H1 (cell line): Measurements from ENCODE around the gene ECPAS. TPM values are rescaled to one million over a fixed set of nuclear protein-coding genes. Genes with fewer than 3 reads are reported as not detected.

ENCODE experiments used
- CTCF ChIA-PET: fragments of 300-600 bp; sonication (Branson Sonifier 250); formaldehyde crosslinking; loops from one replicate; lab custom pipeline; 2021; ENCODE audit not compliant: partially characterized antibody; lab: Charles Lee
- POLR2A ChIA-PET: fragments of 300-600 bp; sonication (Branson Sonifier 250); formaldehyde crosslinking; loops from one replicate; lab custom pipeline; 2021; ENCODE audit warnings: inconsistent platforms; ENCODE audit not compliant: partially characterized antibody; lab: Charles Lee
- DNase-seq, 2 experiments: peaks; one replicate each; pipeline versions ENCODE4 v3.0.0 to v3.0.0-alpha.2; 2010 to 2022; ENCODE audit warnings: low spot score in 2 of 2, low read depth in 1 of 2, mixed read lengths in 1 of 2
- FAIRE-seq: peaks from 2 replicates; lab custom pipeline; 2011; peaks lifted over from hg19 to GRCh38; lab: Jason Lieb, UNC
- H2AFZ ChIP-seq: 2 replicates; pipeline ENCODE4 v1.8.1; 2012; ENCODE audit warnings: low read length, inconsistent platforms
- H2AK5ac ChIP-seq: 2 replicates; pipeline ENCODE4 v1.6.1; 2013; ENCODE audit warnings: low read depth, low read length
- H2BK120ac ChIP-seq: replicated peaks from 2 replicates; pipeline ENCODE3; 2013; ENCODE audit warnings: low read depth, low read length, inconsistent platforms
- H2BK12ac ChIP-seq: 2 replicates; pipeline ENCODE4 v1.6.1; 2013; ENCODE audit warnings: low read depth, low read length
- H2BK15ac ChIP-seq: 2 replicates; pipeline ENCODE4 v1.6.1; 2013; ENCODE audit warnings: low read length
- H2BK20ac ChIP-seq: 2 replicates; pipeline ENCODE4 v1.6.1; 2013; ENCODE audit warnings: low read length
- H2BK5ac ChIP-seq: 2 replicates; pipeline ENCODE4 v1.6.1; 2013; ENCODE audit warnings: low read depth, low read length
- H3K14ac ChIP-seq: 2 replicates; pipeline ENCODE4 v1.6.1; 2013; ENCODE audit warnings: inconsistent platforms; ENCODE audit not compliant: insufficient read length
- H3K18ac ChIP-seq: 2 replicates; pipeline ENCODE4 v1.6.1; 2013; ENCODE audit warnings: low read length; ENCODE audit errors: extremely low read depth
- H3K23ac ChIP-seq: 2 replicates; pipeline ENCODE4 v1.6.1; 2013; ENCODE audit warnings: inconsistent platforms; ENCODE audit not compliant: insufficient read length
- H3K23me2 ChIP-seq: 2 replicates; pipeline ENCODE4 v1.6.1; 2013; ENCODE audit warnings: low read depth, low read length
- H3K27ac ChIP-seq: 2 replicates; pipeline ENCODE4 v1.6.1; 2011; ENCODE audit warnings: low read depth, low read length, inconsistent platforms
- H3K27me3 ChIP-seq, 4 experiments: replicated peaks in 1 of 4; 1 replicate in 1 of 4; 2 replicates in 3 of 4; pipeline versions ENCODE4 v1.6.1 to v1.8.1; 2011 to 2013; ENCODE audit warnings: low read length in 3 of 4, mild to moderate bottlenecking in 3 of 4, inconsistent platforms in 2 of 4, mixed read lengths in 2 of 4, moderate library complexity in 1 of 4; ENCODE audit not compliant: control insufficient read depth in 3 of 4, insufficient read depth in 3 of 4; ENCODE audit errors: extremely low read depth in 1 of 4
- H3K36me3 ChIP-seq, 4 experiments: 2 replicates each; pipeline versions ENCODE4 v1.6.1 to v1.8.1; 2011 to 2013; ENCODE audit warnings: mild to moderate bottlenecking in 4 of 4, low read length in 3 of 4, moderate library complexity in 2 of 4, control low read depth in 1 of 4, inconsistent platforms in 1 of 4; ENCODE audit not compliant: insufficient read depth in 4 of 4, control insufficient read depth in 2 of 4
- H3K4ac ChIP-seq: replicated peaks from 2 replicates; pipeline ENCODE3; 2013; ENCODE audit warnings: low read length, low read depth, mixed read lengths, inconsistent platforms; ENCODE audit not compliant: insufficient read length
- H3K4me1 ChIP-seq, 4 experiments: replicated peaks in 1 of 4; 1 replicate in 1 of 4; 2 replicates in 3 of 4; pipeline versions ENCODE4 v1.6.1 to v1.8.1; 2011 to 2013; ENCODE audit warnings: low read length in 3 of 4, inconsistent platforms in 2 of 4, mixed read lengths in 1 of 4; ENCODE audit not compliant: insufficient read depth in 4 of 4, control insufficient read depth in 3 of 4
- H3K4me2 ChIP-seq, 2 experiments: 2 replicates each; pipeline versions ENCODE4 v1.6.1 to v1.8.1; 2011 to 2013; ENCODE audit warnings: low read depth in 2 of 2, low read length in 2 of 2, control low read depth in 1 of 2, inconsistent platforms in 1 of 2, mild to moderate bottlenecking in 1 of 2; ENCODE audit not compliant: insufficient read depth in 1 of 2
- H3K4me3 ChIP-seq, 4 experiments: fragments of 200-600, 300-600 bp in 1 of 4; sonication (generic), shearing (Covaris generic), sonication (Bioruptor Twin) in 1 of 4; 2 replicates each; pipeline versions ENCODE4 v1.5.1 to v1.8.1; 2011 to 2016; ENCODE audit warnings: low read length in 4 of 4, low read depth in 3 of 4, control low read depth in 2 of 4, inconsistent platforms in 2 of 4, mild to moderate bottlenecking in 2 of 4, mixed read lengths in 1 of 4, moderate library complexity in 1 of 4; ENCODE audit not compliant: insufficient read depth in 2 of 4; ENCODE audit errors: extremely low read depth in 1 of 4
- H3K56ac ChIP-seq: replicated peaks from 2 replicates; pipeline ENCODE3; 2013; ENCODE audit warnings: low read depth, mild to moderate bottlenecking, mixed read lengths, low read length, inconsistent platforms; ENCODE audit not compliant: insufficient read length
- H3K79me1 ChIP-seq: 2 replicates; pipeline ENCODE4 v1.6.1; 2013; ENCODE audit warnings: low read depth, low read length, control low read depth
- H3K79me2 ChIP-seq, 2 experiments: 2 replicates each; pipeline versions ENCODE4 v1.6.1 to v1.8.1; 2012 to 2013; ENCODE audit warnings: low read length in 2 of 2, mild to moderate bottlenecking in 2 of 2, inconsistent platforms in 1 of 2; ENCODE audit not compliant: insufficient read depth in 2 of 2, control insufficient read depth in 1 of 2
- H3K9ac ChIP-seq, 4 experiments: replicated peaks in 1 of 4; 1 replicate in 1 of 4; 2 replicates in 3 of 4; pipeline versions ENCODE4 v1.6.1 to v1.8.1; 2011 to 2013; ENCODE audit warnings: low read depth in 3 of 4, low read length in 3 of 4, control low read depth in 2 of 4, mild to moderate bottlenecking in 2 of 4, moderate library complexity in 2 of 4, inconsistent platforms in 1 of 4; ENCODE audit errors: extremely low read depth in 1 of 4
- H3K9me3 ChIP-seq, 2 experiments: 2 replicates each; pipeline versions ENCODE4 v1.6.1 to v1.8.1; 2012 to 2013; ENCODE audit warnings: mild to moderate bottlenecking in 2 of 2, moderate library complexity in 2 of 2, control low read depth in 1 of 2, inconsistent platforms in 1 of 2, low read depth in 1 of 2, low read length in 1 of 2, mixed read lengths in 1 of 2; ENCODE audit not compliant: insufficient read depth in 2 of 2
- H4K20me1 ChIP-seq, 2 experiments: replicated peaks in 1 of 2; 2 replicates each; pipeline versions ENCODE3 to v1.8.1; 2011 to 2013; ENCODE audit warnings: inconsistent platforms in 2 of 2, low read length in 2 of 2, mild to moderate bottlenecking in 1 of 2; ENCODE audit not compliant: insufficient read depth in 2 of 2, control insufficient read depth in 1 of 2
- H4K5ac ChIP-seq: 2 replicates; pipeline ENCODE4 v1.6.1; 2013; ENCODE audit warnings: low read length, low read depth, mixed read lengths, inconsistent platforms; ENCODE audit not compliant: insufficient read length
- H4K8ac ChIP-seq: 2 replicates; pipeline ENCODE4 v1.8.0; 2013; ENCODE audit warnings: mild to moderate bottlenecking, moderate library complexity, low read length, inconsistent platforms; ENCODE audit not compliant: insufficient read depth; ENCODE audit errors: extremely low read depth
- H4K91ac ChIP-seq: replicated peaks from 2 replicates; pipeline ENCODE3; 2013; ENCODE audit warnings: low read length, mixed read lengths, inconsistent platforms; ENCODE audit not compliant: insufficient read length
- CEBPB ChIP-seq: IDR thresholded peaks from 2 replicates; pipeline ENCODE4 v1.6.1; 2012; ENCODE audit warnings: low read depth, low read length
- HDAC6 ChIP-seq: IDR thresholded peaks from one replicate; pipeline ENCODE4 v1.7.1; 2012; ENCODE audit warnings: low read depth, mild to moderate bottlenecking, inconsistent platforms, low read length, moderate library complexity
- NRF1 ChIP-seq: IDR thresholded peaks from 2 replicates; pipeline ENCODE4 v1.6.1; 2011; ENCODE audit warnings: mild to moderate bottlenecking, low read depth, low read length, improper control_type of control experiment
- RAD21 ChIP-seq, 2 experiments: IDR thresholded peaks in 1 of 2; conservative IDR thresholded peaks in 1 of 2; 2 replicates each; pipeline ENCODE4 v1.6.1; 2011; ENCODE audit warnings: low read depth in 2 of 2, low read length in 2 of 2, improper control_type of control experiment in 1 of 2, inconsistent platforms in 1 of 2, mild to moderate bottlenecking in 1 of 2, moderate library complexity in 1 of 2
- RXRA ChIP-seq: IDR thresholded peaks from 2 replicates; pipeline ENCODE4 v1.6.1; 2011; ENCODE audit warnings: low read depth, mild to moderate bottlenecking, low read length, moderate library complexity; ENCODE audit not compliant: insufficient read depth
- SRF ChIP-seq: IDR thresholded peaks from 2 replicates; pipeline ENCODE4 v1.6.1; 2011; ENCODE audit warnings: mild to moderate bottlenecking, low read depth, low read length, moderate library complexity
- SUZ12 ChIP-seq: fragments of 200-600 bp; sonication (generic); IDR thresholded peaks from 2 replicates; pipeline ENCODE4 v1.6.1; 2012; ENCODE audit warnings: mild to moderate bottlenecking, inconsistent platforms, low read length, moderate library complexity, mixed read lengths
- ZNF274 ChIP-seq: IDR thresholded peaks from 2 replicates; pipeline ENCODE4 v1.7.0; 2012; ENCODE audit warnings: low read length, borderline replicate concordance; ENCODE audit errors: extremely low read depth
- WGBS, 2 experiments: shearing (Covaris generic) in 1 of 2; methylation state at CpG; one replicate each; pipeline versions ENCODE4 v1.1.6 to v1.1.7; 2013 to 2015; ENCODE audit warnings: low lambda C conversion rate in 2 of 2, mixed read lengths in 2 of 2, inconsistent platforms in 1 of 2, low coverage in 1 of 2, missing lambda C conversion rate in 1 of 2; ENCODE audit not compliant: insufficient replicate concordance in 2 of 2, insufficient coverage in 1 of 2, insufficient read length in 1 of 2; ENCODE audit errors: extremely low coverage in 1 of 2, missing lambda C conversion rate in 1 of 2; 5-methylcytosine and 5-hydroxymethylcytosine counted together
- polyA plus RNA-seq, 7 experiments: library from polyadenylated mRNA; depleted of rRNA in 3 of 7; stranded (reverse) in 5 of 7; unstranded in 2 of 7; fragments of >200 nt in 5 of 7; fragments of 200-250 nt in 2 of 7; gene quantifications; 1 replicate in 5 of 7; 2 replicates in 1 of 7; 4 replicates in 1 of 7; pipeline versions ENCODE4 v1.2.1 to v1.2.3, GENCODE V29; 2011 to 2013; ENCODE audit warnings: missing spikeins in 2 of 7, mixed read lengths in 2 of 7
- total RNA-seq: library from RNA; stranded (reverse); fragmentation: NEBNext Ultra II Directional; extraction: Animal tissue kit (Norgen Biotek cat#: 25700); gene quantifications from 2 replicates; pipeline ENCODE4 v1.2.1, GENCODE V29; 2021
- TF ChIP-seq, protein P1 (sequence below): IDR thresholded peaks from 2 replicates; pipeline ENCODE4 v1.6.1; 2011; ENCODE audit warnings: low read depth, mild to moderate bottlenecking, low read length; ENCODE audit not compliant: insufficient read depth
- TF ChIP-seq, protein P2 (sequence below): IDR thresholded peaks from 2 replicates; pipeline ENCODE4 v1.6.1; 2011; ENCODE audit warnings: low read length, improper control_type of control experiment
- TF ChIP-seq, protein P3 (sequence below): IDR thresholded peaks from 2 replicates; pipeline ENCODE4 v1.6.1; 2012; ENCODE audit warnings: inconsistent platforms

The ECPAS gene
- total and polyA plus RNA-seq, 2 of the 8 experiments (the other 6 are each of a cell fraction or from before 2014, with no cell fraction given): 20.9 to 131 TPM

DNA sequence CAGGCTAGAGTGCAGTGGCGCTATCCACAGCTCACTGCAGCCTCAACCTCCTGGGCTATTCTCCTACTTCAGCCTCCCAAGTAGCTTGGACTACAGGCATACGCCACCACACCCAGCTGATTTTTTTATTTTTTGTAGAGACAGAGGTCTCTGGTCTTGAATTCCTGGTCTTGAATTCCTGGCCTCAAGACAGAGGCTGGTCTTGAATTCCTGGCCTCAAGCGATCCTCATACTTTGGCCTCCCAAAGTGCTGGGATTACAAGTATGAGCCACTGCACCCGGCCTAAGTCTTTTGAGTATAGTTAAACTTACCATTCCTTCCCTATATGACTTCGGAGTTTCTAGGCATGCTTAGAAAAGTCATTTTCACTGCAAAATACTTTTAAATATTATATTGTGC, 29.4 kb downstream of the ECPAS start:
- Histone ChIP-seq H3K4me3 (no peak overlapping the region), H3K27me3 (no peaks in the 10 kb centered on the region), H3K56ac (no peak overlapping the region), H3K36me3 (no peaks in the 10 kb centered on the region; a peak in 1 of 8 replicates), H4K8ac (no peak overlapping the region), H2BK12ac (no peak overlapping the region), H3K4me2 (no peak overlapping the region), H3K4ac (no peak overlapping the region), H3K23ac (no peak overlapping the region), H2BK15ac (no peak overlapping the region), H4K5ac (no peak overlapping the region), H3K9me3 (no peaks in the 10 kb centered on the region), H3K79me1 (peaks cover 2% of the 10 kb centered on the region; the same call in 1 of the 2 replicates), H2BK5ac (no peak overlapping the region), H3K4me1 (peaks cover 0 to 12% (median 7%) of the 10 kb centered on the region in 4 experiments; a peak in 3 of 7 replicates), H3K14ac (no peak overlapping the region), H3K27ac (no peak overlapping the region), H2BK20ac (no peak overlapping the region), H3K23me2 (no peaks in the 10 kb centered on the region), H2AK5ac (no peak overlapping the region), H3K18ac (no peak overlapping the region), H4K20me1 (peaks cover 1 to 7% of the 10 kb centered on the region in 2 experiments), H4K91ac (no peak overlapping the region), H3K9ac (no peak overlapping the region), H2BK120ac (no peak overlapping the region), H3K79me2 (peaks cover 5 to 92% of the 10 kb centered on the region in 2 experiments), H2AFZ (no peak overlapping the region)
- DNase-seq: no peak
- CTCF ChIA-PET: interaction anchor here (0.6 to 1.1 kb wide), 2 partner anchors 9 to 13 kb away, joined by 4 read pairs; no protein-coding TSS in a partner anchor
- 95% methylated on average over 5 of the region's 5 CpGs; no CpG with 5 or more reads in 1 of the 2 experiments for WGBS, 2 experiments
- POLR2A ChIA-PET: no interaction called here
- FAIRE-seq: no peak
- TF ChIP-seq, protein P1, sequence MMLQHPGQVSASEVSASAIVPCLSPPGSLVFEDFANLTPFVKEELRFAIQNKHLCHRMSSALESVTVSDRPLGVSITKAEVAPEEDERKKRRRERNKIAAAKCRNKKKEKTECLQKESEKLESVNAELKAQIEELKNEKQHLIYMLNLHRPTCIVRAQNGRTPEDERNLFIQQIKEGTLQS: no peak
- TF ChIP-seq ZNF274: no peak
- TF ChIP-seq RXRA: no peak
- no peak for TF ChIP-seq NRF1
- TF ChIP-seq HDAC6: no peak
- TF ChIP-seq, protein P2, sequence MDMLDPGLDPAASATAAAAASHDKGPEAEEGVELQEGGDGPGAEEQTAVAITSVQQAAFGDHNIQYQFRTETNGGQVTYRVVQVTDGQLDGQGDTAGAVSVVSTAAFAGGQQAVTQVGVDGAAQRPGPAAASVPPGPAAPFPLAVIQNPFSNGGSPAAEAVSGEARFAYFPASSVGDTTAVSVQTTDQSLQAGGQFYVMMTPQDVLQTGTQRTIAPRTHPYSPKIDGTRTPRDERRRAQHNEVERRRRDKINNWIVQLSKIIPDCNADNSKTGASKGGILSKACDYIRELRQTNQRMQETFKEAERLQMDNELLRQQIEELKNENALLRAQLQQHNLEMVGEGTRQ: no peak
- TF ChIP-seq, protein P3, sequence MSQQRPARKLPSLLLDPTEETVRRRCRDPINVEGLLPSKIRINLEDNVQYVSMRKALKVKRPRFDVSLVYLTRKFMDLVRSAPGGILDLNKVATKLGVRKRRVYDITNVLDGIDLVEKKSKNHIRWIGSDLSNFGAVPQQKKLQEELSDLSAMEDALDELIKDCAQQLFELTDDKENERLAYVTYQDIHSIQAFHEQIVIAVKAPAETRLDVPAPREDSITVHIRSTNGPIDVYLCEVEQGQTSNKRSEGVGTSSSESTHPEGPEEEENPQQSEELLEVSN: no peak
- TF ChIP-seq SRF: no peak
- no peak for TF ChIP-seq SUZ12
- no peak for TF ChIP-seq CEBPB
- no peak for TF ChIP-seq RAD21 (IDR thresholded peaks at IDR 0.05 in 1 of 2, conservative IDR thresholded peaks at IDR 0.05 in 1 of 2; ENCODE audit: low read depth in 2 of 2, low read length in 2 of 2)
